Hematopoietic multipotent progenitor cell treated with erythropoietin and hydrocortisone succinate and interleukin-3 and kit ligand, for 8 days (in vitro differentiated cells): ENCODE data around the gene TTYH2.
"Not testable (repeated sequence)": the region's sequence is repeated elsewhere in the genome, so short reads cannot be mapped to it uniquely, and the experiment has no call there.

Source experiments
- DNase-seq: peaks from one replicate; pipeline ENCODE4 v3.0.0-alpha.2; 2015

Gene TTYH2

GRCh38 chr17:74240618-74241205, 27.3 kb downstream of the TTYH2 start:
- no peak for DNase-seq

DNA sequence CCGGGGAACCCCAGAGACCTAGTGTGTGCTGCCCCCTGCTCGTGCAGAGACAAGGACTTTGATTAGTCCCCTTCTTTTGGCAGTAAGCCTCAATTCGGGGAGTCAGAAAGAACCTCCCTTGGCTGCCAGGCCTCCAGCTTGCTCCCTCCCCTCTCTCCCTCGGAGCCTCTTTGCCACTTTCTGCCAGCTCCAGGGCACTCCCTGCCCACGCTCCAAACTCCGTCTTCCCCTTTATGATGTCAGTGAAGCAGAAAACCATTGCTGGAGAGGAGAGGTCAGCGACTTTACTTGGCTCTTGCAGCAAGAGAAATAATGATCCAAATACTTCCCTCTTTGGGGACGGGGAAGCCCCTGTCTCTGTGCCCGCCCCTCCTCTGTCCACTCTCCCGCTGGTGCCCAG, 28.1 kb downstream of the TTYH2 start:
- DNase-seq, result no peak

DNA sequence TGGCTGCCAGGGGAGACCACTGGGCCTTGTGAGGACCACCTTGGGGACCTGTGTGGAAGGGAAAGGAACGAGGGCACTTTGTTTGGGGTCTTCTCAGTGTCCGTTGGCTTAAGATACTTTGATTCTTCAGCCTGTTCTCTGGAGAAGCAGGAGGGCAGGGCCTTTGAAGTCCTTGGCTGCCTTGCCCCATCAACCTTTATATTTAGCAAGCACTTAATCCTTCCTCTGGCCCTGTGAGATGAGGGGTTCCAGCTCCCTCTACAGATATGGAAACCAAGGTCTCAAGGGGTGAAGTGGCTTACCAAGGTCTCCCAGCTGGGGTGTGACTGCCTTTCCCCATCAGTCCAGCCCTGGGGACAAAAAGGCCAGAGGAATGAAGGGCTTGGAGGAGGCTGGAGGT, 28.5 kb downstream of the TTYH2 start:
- DNase-seq, result no peak

DNA sequence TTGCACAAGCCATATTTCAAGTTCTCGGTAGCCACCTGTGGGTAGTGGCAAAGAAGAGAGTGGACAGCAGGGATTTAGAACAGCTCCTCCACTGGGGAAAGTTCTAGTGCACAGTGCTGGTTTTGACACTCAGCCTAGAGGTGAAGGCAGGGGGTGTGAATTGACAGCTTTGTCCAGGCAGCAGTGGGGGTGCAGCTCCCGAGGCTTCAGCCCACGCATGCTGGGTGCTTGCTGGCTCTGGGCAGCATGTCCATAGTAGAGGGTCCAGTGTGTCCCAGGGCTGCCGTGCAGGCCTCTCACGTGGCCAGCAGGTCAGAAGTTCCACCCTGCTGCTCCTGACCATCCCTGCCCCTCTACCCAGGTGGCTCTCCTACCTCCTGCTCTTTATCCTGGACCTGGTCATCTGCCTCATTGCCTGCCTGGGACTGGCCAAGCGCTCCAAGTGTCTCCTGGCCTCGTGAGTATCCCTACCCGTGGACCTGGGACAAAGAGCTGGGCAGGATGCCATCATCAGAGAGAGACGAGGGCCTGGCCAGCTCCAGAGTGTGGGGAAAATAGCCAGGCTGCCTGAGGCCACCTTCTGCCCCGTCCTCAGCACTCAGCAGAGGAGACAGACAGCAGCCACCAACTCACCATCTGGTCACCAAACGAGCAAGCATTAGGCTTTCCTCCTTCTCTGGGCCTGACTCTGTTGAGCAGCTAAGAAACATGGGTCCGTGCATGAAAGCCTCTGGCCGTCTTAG, 29.8 kb downstream of the TTYH2 start:
- DNase-seq, result no peak

- no peak for DNase-seq
Observed at GRCh38 chr17:74244128-74244527, 30.8 kb downstream of the TTYH2 start.

DNA sequence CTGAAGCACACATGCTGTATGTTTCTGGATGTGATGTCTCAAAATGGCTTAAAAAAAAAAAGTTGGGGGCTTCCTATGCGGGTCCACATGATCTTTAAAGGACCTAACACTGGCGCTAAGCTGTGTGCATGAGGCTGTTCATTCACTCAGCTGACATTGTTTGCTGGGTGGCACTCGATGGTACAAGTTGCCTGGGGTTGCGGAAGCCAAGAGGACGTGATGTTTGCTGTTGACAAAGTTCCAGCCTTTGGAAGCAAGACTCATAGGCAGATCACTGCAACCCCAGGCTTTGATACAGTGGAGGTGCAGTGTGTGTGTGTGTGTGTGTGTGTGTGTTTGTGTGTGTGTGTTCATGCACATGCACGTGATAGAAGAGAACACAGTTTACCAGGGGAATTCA, 31.2 kb downstream of the TTYH2 start:
- DNase-seq, result no peak

DNA sequence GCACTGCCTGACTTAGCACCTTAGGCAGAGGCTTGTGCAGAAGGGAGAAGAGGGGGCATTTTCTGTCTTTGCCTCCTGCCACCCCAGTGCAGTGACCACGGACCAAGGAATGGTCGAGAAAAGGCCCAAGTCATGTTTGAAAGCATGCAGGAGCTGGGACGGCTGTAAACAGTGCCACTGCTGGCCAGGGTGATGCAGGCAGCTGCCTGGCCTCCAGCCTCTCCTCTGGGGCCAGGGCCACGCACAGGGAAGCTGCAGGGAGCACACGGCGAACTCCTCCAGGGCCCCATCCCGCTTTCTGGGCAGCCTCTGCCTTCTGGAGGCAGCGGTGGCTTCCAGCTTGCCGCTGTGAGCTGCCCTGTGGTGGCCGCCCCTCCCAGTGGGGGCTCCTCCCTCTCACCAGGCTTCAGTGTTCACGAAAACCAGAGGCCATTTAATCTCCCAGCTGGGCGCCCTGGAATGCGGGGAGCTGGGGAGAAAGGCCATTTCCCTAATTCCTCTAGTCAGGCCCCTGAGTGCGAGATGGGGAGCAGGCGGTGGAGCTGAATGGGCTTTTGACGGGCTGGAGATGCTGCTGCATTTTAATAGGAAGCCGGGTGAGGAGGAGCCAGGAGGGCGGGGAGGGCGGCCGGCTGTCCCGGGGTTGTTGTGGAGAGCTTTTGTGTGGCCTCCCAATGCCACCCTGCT, 31.9 kb downstream of the TTYH2 start:
- no peak for DNase-seq

GRCh38 chr17:74245871-74246270, 32.5 kb downstream of the TTYH2 start:
- DNase-seq, result no peak

GRCh38 chr17:74249590-74250270, 36.4 kb downstream of the TTYH2 start:
- no peak for DNase-seq

- no peak for DNase-seq
Observed at GRCh38 chr17:74250324-74250995, 37.1 kb downstream of the TTYH2 start.

GRCh38 chr17:74251051-74251450, 37.7 kb downstream of the TTYH2 start:
- DNase-seq, result no peak

- no peak for DNase-seq
Observed at GRCh38 chr17:74251569-74251968, 38.2 kb downstream of the TTYH2 start.

GRCh38 chr17:74252211-74252610, 38.8 kb downstream of the TTYH2 start:
- DNase-seq, result peak; percentile 5

GRCh38 chr17:74253036-74253435, 39.7 kb downstream of the TTYH2 start:
- DNase-seq, result no peak

DNA sequence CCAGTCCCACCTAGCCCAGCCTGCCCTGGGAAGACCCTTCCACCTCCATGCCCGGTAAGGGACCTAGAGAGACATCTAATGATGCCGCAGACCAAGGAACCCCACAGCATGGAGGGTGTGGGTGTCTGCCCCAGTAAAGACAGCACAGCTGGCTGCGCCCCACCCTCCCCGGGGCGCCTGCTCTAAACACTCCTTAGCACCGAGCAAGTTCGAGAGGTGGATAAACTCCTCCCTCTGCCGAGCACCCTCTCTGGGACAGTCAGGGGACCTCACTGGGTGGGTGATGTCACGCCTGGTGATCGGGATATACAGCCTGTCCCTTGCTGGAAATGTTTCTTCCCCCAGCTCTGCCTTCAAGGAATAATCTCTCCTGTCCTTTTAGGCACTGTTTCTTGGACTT, 43.9 kb downstream of the TTYH2 start:
- no peak for DNase-seq

GRCh38 chr17:74259667-74260524, 46.5 kb downstream of the TTYH2 start:
- no peak for DNase-seq

- no peak for DNase-seq
Observed at GRCh38 chr17:74260525-74260850, 47.1 kb downstream of the TTYH2 start.

DNA sequence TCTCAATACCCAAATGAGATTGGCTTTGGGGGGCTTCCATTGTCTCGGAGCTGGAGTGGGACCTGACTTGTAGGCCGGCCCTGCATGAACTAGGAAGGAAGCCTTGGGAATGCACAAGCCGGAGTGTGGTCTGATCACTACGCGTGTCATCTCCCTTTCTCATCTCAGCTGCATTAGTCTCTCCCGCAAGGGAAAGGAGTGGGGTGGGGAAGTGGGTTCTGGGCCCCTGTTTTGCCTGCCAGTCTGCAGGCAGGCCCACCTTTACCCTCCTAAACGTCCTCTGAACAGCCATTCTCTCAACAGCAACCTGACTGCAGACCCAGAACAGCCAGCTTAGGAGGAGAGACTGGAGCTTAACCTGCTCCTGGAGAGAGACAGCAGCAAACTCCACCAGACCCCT, 49.2 kb downstream of the TTYH2 start:
- DNase-seq, result no peak

- not testable (repeated sequence) for DNase-seq
Observed at GRCh38 chr17:74267054-74267453, 53.7 kb downstream of the TTYH2 start.

DNA sequence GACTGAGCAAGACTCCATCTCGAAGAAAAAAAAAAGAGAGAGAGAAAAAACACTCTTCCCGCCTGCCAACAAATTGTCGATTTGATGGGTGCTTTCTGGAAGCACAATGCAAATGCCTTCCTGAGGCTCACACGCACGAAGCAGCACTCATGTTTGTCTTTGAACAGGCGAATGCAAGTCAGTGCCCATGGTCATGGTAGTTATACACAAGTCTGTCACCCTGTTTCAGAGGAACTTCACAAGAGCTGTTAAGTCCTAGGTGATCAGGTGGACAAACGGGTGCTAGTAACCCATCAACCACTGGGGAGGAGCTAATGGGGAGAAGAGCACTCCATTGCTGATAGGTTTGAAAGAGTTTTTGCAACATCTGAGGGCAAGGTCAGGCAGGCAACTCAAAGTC, 54.2 kb downstream of the TTYH2 start:
- DNase-seq, result no peak

GRCh38 chr17:74267987-74268499, 54.7 kb downstream of the TTYH2 start:
- no peak for DNase-seq

DNA sequence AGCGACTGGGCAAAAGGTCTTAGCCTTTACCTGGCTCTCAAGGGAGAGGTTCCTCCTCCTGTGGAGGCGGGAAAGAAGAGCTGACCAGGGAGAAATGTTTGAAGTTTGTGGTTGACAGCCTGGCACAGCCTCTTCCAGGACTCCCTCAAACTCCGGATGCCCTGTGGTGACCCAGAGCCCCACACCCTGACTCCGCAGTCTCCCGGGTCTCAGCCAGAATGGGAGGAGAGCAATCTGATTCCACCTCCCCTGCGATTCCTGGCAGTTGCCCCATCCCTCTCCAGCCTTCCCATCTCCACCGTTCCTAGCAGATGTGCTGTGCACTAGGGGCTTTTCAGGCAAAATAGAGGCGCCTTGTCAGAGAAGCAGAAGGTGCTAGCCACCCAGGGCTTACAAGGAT, 55.2 kb downstream of the TTYH2 start:
- DNase-seq, result no peak
